IPS-20b (cell line): ENCODE data around the gene PGAM5.
"Not testable (repeated sequence)": the region's sequence is repeated elsewhere in the genome, so short reads cannot be mapped to it uniquely, and the experiment has no call there.

Source experiments
- H3K27ac ChIP-seq: one replicate; pipeline ENCODE4 v1.5.1; 2013; ENCODE audit warnings: low read length
- H3K27me3 ChIP-seq: 2 replicates; pipeline ENCODE4 v1.6.1; 2013; ENCODE audit warnings: mild to moderate bottlenecking, low read length, inconsistent platforms; ENCODE audit not compliant: insufficient read depth
- H3K36me3 ChIP-seq: 2 replicates; pipeline ENCODE4 v1.6.1; 2013; ENCODE audit warnings: low read depth, mild to moderate bottlenecking, inconsistent platforms, low read length, moderate library complexity; ENCODE audit not compliant: insufficient read depth
- H3K4me1 ChIP-seq: 2 replicates; pipeline ENCODE4 v1.6.1; 2013; ENCODE audit warnings: mild to moderate bottlenecking, control low read depth, inconsistent platforms, low read length, moderate library complexity; ENCODE audit not compliant: insufficient read depth
- H3K4me3 ChIP-seq: 2 replicates; pipeline ENCODE4 v1.5.1; 2013; ENCODE audit warnings: mild to moderate bottlenecking, low read length, inconsistent platforms
- H3K9ac ChIP-seq: 2 replicates; pipeline ENCODE4 v1.6.1; 2013; ENCODE audit warnings: low read depth, mild to moderate bottlenecking, inconsistent platforms, low read length, moderate library complexity
- H3K9me3 ChIP-seq: 2 replicates; pipeline ENCODE4 v1.6.1; 2013; ENCODE audit warnings: mild to moderate bottlenecking, low read depth, low read length, inconsistent platforms; ENCODE audit not compliant: insufficient read depth

The PGAM5 gene

GRCh38 chr12:132694888-132695287 is 15.8 kb upstream of the PGAM5 start:
- H3K9me3 ChIP-seq, H3K9ac ChIP-seq, H3K27ac ChIP-seq, H3K4me1 ChIP-seq, H3K4me3 ChIP-seq, H3K27me3 ChIP-seq: not testable (repeated sequence)
- H3K36me3 ChIP-seq = peaks cover 56% of the 10 kb centered on the region

- Histone ChIP-seq H3K9me3 (no peaks in the 10 kb centered on the region), H3K27ac (no peak overlapping the region), H3K36me3 (peaks cover 55% of the 10 kb centered on the region), H3K4me1 (no peaks in the 10 kb centered on the region), H3K4me3 (no peak overlapping the region), H3K27me3 (no peaks in the 10 kb centered on the region), H3K9ac (no peak overlapping the region)
Observed at GRCh38 chr12:132695431-132695830, 15.2 kb upstream of the PGAM5 start.

DNA sequence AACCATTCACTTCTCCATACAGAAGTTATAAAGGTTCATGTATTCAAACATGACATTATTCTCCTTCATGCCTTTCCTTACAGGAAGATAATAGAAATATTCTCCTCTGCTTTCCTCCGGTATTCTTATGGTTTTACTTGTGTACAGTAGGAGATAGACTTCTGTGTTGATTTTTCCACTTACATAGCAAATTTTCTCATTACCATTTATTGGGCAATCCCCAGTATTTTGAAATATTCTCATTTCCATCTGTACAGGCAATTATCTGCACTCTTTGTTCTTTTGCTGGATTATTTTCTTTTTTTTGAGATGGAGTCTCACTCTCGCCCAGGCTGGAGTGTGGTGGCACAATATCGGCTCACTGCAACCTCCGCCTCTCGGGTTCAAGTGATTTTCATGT is 12.3 kb upstream of the PGAM5 start:
- Histone ChIP-seq H3K9me3 (no peaks in the 10 kb centered on the region), H3K27me3 (no peaks in the 10 kb centered on the region), H3K9ac (no peak overlapping the region), H3K4me3 (no peak overlapping the region), H3K27ac (no peak overlapping the region), H3K4me1 (no peaks in the 10 kb centered on the region), H3K36me3 (peaks cover 58% of the 10 kb centered on the region)

GRCh38 chr12:132700212-132700822 is 10.3 kb upstream of the PGAM5 start:
- H3K9me3 ChIP-seq = no peaks in the 10 kb centered on the region
- H3K27ac ChIP-seq = no peak overlapping the region
- no peaks in the 10 kb centered on the region for H3K4me1 ChIP-seq
- H3K9ac ChIP-seq = no peak overlapping the region
- H3K4me3 ChIP-seq = no peak overlapping the region
- peaks cover 59% of the 10 kb centered on the region for H3K36me3 ChIP-seq
- H3K27me3 ChIP-seq = no peaks in the 10 kb centered on the region

DNA sequence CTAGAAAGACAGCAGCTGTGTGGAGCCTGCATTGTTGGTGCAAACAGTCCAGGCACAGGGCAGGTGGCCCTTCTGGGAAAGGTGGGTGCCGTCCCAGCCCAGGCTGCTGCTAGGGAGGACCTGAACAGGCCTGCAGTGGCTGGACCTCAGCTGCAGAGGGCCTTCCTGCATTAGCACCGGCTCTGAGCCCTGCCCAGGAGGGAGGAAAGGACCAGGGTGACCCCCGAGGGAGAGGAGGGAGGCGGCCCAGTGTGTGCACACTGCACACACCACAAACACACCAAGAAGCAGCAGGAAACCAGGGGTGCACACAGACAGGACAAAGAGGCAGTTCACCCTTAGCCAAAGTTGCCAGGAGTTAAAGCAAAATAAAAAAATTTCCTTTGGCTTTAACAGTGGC is 8.0 kb upstream of the PGAM5 start:
- no peak overlapping the region for H3K4me3 ChIP-seq
- peaks cover 42% of the 10 kb centered on the region for H3K36me3 ChIP-seq
- no peak overlapping the region for H3K27ac ChIP-seq
- H3K9me3 ChIP-seq = no peaks in the 10 kb centered on the region
- H3K4me1 ChIP-seq = no peaks in the 10 kb centered on the region
- no peak overlapping the region for H3K9ac ChIP-seq
- H3K27me3 ChIP-seq = no peaks in the 10 kb centered on the region

DNA sequence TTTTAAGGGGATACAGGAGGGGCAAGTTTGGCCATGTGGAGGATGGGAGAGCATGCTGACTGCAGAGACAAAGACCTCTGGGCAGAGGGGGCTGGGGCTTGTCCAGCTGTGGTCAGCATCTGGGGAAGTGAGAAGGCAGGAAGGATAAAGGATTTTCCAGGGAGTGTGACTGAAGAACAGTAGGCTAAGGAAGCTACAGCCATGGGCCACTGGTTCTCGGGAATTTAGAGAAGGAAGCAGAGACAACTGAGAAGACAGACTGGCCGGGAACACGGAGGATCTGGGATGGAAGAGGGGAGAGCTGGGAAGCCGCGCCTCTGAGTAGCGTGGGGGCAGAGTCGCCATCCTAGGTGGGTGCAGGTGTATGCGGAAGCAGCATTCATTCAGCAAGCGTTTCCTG is 7.0 kb upstream of the PGAM5 start:
- H3K9ac ChIP-seq = no peak overlapping the region
- no peaks in the 10 kb centered on the region for H3K4me1 ChIP-seq
- H3K27ac ChIP-seq = no peak overlapping the region
- peaks cover 32% of the 10 kb centered on the region for H3K36me3 ChIP-seq
- no peaks in the 10 kb centered on the region for H3K27me3 ChIP-seq
- H3K9me3 ChIP-seq = no peaks in the 10 kb centered on the region
- H3K4me3 ChIP-seq = no peak overlapping the region

- peaks cover 6% of the 10 kb centered on the region; the same call in 1 of the 2 replicates for H3K36me3 ChIP-seq
- H3K4me3 ChIP-seq = no peak overlapping the region
- H3K9ac ChIP-seq = no peak overlapping the region
- no peaks in the 10 kb centered on the region for H3K27me3 ChIP-seq
- H3K27ac ChIP-seq = no peak overlapping the region
- no peaks in the 10 kb centered on the region for H3K4me1 ChIP-seq
- no peaks in the 10 kb centered on the region for H3K9me3 ChIP-seq
Observed at GRCh38 chr12:132707241-132707640, 3.4 kb upstream of the PGAM5 start.

DNA sequence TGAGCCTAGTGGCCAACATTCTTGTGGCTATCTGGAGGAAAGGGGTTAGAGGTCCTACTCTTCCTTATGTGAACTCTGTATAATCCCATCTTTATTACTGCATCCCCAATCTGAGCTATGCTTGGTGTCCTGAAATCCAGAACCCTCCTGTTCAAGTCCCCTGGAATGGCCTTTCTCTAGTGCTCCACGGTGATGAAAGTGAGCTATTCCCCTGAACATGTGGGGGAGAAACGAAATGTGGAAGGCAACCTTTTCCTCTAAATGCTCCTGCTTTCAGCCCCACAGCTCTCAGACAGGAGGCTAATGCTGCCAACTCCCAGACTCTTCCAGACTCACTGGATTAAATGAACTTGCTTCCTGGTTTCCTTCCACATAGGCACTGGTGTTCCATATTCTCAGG is 2.5 kb upstream of the PGAM5 start:
- Histone ChIP-seq H3K27ac (no peak overlapping the region), H3K9me3 (no peaks in the 10 kb centered on the region), H3K36me3 (peaks cover 5% of the 10 kb centered on the region; the same call in 1 of the 2 replicates), H3K9ac (no peak overlapping the region), H3K27me3 (no peaks in the 10 kb centered on the region), H3K4me1 (no peaks in the 10 kb centered on the region), H3K4me3 (no peak overlapping the region)

DNA sequence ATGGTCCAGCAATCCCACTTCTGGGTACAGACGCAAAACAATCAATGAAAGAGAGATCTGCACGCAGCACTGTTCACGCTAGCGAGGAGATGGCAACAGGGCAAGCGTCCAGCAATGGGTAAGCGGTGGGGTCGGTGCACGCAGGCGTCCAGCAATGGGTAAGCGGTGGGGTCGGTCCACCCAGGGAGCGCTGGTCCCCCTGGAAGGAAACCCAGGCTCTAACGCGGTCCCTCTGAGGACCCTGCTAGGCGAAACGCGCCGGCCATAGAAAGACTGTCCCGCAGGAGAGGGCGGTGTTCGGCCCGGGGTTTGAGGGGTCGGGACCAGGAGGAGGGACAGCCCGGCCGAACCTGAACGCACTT is 618 bp upstream of the PGAM5 start:
- Histone ChIP-seq H3K27ac (peak overlapping the region; percentile 49), H3K9me3 (no peaks in the 10 kb centered on the region), H3K36me3 (peaks cover 11% of the 10 kb centered on the region), H3K27me3 (no peaks in the 10 kb centered on the region), H3K4me3 (peak overlapping the region; percentile 93), H3K9ac (peak overlapping the region; percentile 91; the same call in 1 of the 2 replicates), H3K4me1 (no peaks in the 10 kb centered on the region)

- no peaks in the 10 kb centered on the region for H3K27me3 ChIP-seq
- peak overlapping the region; percentile 73; the same call in 1 of the 2 replicates for H3K9ac ChIP-seq
- no peaks in the 10 kb centered on the region for H3K4me1 ChIP-seq
- H3K9me3 ChIP-seq = no peaks in the 10 kb centered on the region
- H3K4me3 ChIP-seq = peak overlapping the region; percentile 93
- peaks cover 18% of the 10 kb centered on the region for H3K36me3 ChIP-seq
- H3K27ac ChIP-seq = no peak overlapping the region
Observed at GRCh38 chr12:132711080-132711843, 620 bp downstream of the PGAM5 start.

DNA sequence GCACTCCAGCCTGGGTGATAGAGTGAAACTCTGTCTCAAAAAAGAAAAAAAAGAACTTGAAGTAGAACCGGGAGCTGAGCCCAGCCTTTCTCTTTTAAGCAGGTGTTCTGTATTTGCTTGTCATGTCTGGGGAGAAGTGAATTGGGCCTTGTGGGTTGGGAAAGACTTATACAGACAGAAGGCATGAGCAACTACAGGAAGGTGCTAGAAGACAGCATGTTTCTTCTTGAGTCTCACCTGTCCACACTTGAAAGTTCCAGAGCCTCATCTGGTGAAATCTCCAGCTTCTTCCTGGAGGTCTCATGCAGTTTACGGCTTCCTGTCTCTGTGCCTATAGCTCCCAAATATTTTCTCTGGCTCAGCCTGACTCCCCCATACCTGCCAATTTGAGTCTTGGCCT is 2.5 kb downstream of the PGAM5 start:
- no peaks in the 10 kb centered on the region for H3K9me3 ChIP-seq
- H3K4me1 ChIP-seq = no peaks in the 10 kb centered on the region
- H3K27ac ChIP-seq = no peak overlapping the region
- peaks cover 32% of the 10 kb centered on the region for H3K36me3 ChIP-seq
- no peaks in the 10 kb centered on the region for H3K27me3 ChIP-seq
- no peak overlapping the region for H3K4me3 ChIP-seq
- no peak overlapping the region for H3K9ac ChIP-seq

GRCh38 chr12:132715874-132716273 is 5.2 kb downstream of the PGAM5 start:
- Histone ChIP-seq H3K36me3 (peaks cover 55% of the 10 kb centered on the region), H3K27ac (no peak overlapping the region), H3K4me1 (no peaks in the 10 kb centered on the region), H3K9ac (no peak overlapping the region), H3K9me3 (no peaks in the 10 kb centered on the region), H3K4me3 (no peak overlapping the region), H3K27me3 (no peaks in the 10 kb centered on the region)
